ENCODE data around the gene ARMH1.
"Not testable (repeated sequence)": the region's sequence is repeated elsewhere in the genome, so short reads cannot be mapped to it uniquely, and the experiment has no call there.

ARMH1 gene

DNA sequence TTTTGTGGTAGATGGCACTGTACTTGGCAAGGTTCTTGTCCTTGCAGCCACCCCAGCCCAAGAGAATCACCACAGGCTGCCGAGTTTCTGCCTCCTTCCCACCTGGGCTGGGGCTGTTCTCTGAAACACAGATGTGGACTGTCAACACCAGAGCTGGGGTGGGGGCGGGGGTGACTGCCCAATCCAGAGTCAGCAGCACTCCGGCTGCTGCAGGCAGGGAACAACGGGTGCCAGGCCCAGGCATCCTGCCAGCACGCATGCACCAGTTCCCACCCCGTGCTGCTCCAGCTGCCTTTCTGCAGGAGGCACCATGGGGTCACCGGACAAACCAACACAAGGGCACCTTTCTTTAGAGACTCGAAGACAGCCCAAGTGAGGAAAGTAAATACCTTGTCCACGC, 14.3 kb upstream of the ARMH1 start:
- no peak overlapping the region for H3K4me3 Mint-ChIP-seq
- peaks cover 56% of the 10 kb centered on the region for H3K4me1 Mint-ChIP-seq
- TF ChIP-seq, protein P1, sequence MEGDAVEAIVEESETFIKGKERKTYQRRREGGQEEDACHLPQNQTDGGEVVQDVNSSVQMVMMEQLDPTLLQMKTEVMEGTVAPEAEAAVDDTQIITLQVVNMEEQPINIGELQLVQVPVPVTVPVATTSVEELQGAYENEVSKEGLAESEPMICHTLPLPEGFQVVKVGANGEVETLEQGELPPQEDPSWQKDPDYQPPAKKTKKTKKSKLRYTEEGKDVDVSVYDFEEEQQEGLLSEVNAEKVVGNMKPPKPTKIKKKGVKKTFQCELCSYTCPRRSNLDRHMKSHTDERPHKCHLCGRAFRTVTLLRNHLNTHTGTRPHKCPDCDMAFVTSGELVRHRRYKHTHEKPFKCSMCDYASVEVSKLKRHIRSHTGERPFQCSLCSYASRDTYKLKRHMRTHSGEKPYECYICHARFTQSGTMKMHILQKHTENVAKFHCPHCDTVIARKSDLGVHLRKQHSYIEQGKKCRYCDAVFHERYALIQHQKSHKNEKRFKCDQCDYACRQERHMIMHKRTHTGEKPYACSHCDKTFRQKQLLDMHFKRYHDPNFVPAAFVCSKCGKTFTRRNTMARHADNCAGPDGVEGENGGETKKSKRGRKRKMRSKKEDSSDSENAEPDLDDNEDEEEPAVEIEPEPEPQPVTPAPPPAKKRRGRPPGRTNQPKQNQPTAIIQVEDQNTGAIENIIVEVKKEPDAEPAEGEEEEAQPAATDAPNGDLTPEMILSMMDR (IDR thresholded peaks at IDR 0.05), result no peak
- H3K27me3 Mint-ChIP-seq (ENCODE audit: low read depth, poor library complexity), result peaks cover 31% of the 10 kb centered on the region
- H3K9me3 Mint-ChIP-seq, result no peaks in the 10 kb centered on the region
- no peak overlapping the region for H3K27ac Mint-ChIP-seq
- peaks cover 8% of the 10 kb centered on the region for H3K36me3 Mint-ChIP-seq (ENCODE audit: low read depth)
- DNase-seq, result no peak

DNA sequence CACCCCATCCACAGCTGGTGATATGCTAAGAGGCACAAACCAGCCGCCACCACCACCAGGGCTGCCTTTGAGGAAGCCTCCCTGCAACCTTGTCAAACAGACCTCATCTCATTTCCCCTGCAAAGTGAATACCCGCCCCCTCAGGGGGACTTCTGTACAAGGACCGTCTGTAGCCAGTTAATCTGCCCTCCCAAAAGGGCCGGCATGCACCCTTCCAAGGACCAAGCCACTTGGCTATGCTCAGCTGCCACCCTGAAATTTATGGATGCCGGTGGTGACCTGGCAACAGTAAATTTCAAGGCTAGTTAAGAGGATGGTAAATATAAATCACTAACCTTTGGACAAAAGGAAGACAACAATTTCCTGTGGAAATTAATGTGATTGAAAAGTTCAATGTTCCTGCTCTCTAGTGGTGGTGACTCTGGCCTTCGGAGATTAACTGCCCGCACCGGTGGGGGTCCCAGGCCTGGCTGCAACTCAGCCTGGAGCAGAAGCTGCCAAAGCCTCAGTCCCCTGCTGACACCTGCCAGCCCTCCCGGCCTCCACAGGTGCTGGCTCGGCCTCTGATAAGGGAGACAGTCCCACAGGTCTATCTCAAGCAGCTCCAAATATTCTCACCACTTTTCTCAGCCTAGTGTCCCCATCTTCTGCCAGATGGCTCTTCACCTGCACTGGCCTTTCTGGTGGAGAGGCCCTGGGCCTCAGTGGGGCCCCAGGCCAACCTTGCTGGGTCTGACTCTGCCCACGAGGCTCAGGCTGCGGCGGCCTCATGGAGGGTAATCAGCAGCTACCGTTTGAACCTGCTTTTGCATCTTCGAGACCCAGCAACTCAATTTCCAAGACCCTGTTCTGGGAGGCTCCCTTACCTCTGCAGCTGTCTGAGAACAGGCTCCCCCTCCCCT, 12.5 kb upstream of the ARMH1 start:
- H3K36me3 Mint-ChIP-seq (ENCODE audit: low read depth), result peaks cover 8% of the 10 kb centered on the region
- H3K4me1 Mint-ChIP-seq, result peaks cover 43% of the 10 kb centered on the region
- DNase-seq, result peak; percentile 64
- H3K9me3 Mint-ChIP-seq, result no peaks in the 10 kb centered on the region
- no peak overlapping the region for H3K4me3 Mint-ChIP-seq
- TF ChIP-seq, protein P1 (IDR thresholded peaks at IDR 0.05), result no peak
- peaks cover 24% of the 10 kb centered on the region for H3K27me3 Mint-ChIP-seq (ENCODE audit: low read depth, poor library complexity)
- H3K27ac Mint-ChIP-seq, result peak overlapping the region; percentile 59

DNA sequence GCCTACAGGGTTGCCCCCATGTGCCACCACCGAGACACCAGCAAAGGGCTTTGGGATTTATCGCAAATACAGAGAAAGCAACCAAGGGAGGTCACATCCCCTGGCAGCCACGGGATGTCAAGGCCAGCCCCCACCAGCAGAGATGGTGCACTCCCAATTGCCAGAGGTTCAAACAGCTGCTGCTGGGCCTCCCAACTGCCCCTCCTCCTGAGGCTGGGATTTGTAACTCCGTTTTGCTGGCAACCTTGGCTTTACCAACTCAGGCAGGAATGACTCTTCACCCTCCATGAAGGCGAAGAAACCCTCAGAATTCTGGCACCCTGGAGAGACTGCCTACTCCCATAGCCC, 11.9 kb upstream of the ARMH1 start:
- H3K9me3 Mint-ChIP-seq, result no peaks in the 10 kb centered on the region
- H3K36me3 Mint-ChIP-seq (ENCODE audit: low read depth), result peaks cover 5% of the 10 kb centered on the region
- H3K4me1 Mint-ChIP-seq, result peaks cover 43% of the 10 kb centered on the region
- H3K27ac Mint-ChIP-seq, result no peak overlapping the region
- no peak for DNase-seq
- TF ChIP-seq, protein P1 (IDR thresholded peaks at IDR 0.05), result no peak
- H3K27me3 Mint-ChIP-seq (ENCODE audit: low read depth, poor library complexity), result peaks cover 20% of the 10 kb centered on the region
- H3K4me3 Mint-ChIP-seq, result no peak overlapping the region

DNA sequence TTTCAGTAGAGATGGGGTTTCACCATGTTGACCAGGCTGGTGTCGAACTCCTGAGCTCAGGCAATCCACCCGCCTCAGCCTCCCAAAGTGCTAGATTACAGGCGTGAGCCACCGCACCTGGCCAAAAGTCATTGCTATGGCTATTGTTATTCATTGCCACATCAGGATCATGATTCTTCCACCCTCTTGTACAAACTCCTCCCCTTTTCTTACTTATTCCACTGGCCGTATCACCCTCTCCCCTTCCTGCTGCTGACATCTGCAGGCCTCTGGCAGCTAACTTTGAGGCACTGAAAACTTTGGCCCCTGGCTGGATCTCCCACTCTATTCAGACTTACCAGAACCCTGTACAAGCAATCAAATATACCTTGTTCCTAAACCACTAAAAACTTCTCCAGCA, 11.1 kb upstream of the ARMH1 start:
- Mint-ChIP-seq H3K4me1 (peaks cover 36% of the 10 kb centered on the region), H3K27me3 (ENCODE audit: low read depth, poor library complexity) (peaks cover 18% of the 10 kb centered on the region), H3K36me3 (ENCODE audit: low read depth) (peaks cover 5% of the 10 kb centered on the region), H3K27ac (no peak overlapping the region), H3K4me3 (peak overlapping the region; percentile 9), H3K9me3 (no peaks in the 10 kb centered on the region)
- TF ChIP-seq, protein P1 (IDR thresholded peaks at IDR 0.05), result no peak
- DNase-seq, result no peak

DNA sequence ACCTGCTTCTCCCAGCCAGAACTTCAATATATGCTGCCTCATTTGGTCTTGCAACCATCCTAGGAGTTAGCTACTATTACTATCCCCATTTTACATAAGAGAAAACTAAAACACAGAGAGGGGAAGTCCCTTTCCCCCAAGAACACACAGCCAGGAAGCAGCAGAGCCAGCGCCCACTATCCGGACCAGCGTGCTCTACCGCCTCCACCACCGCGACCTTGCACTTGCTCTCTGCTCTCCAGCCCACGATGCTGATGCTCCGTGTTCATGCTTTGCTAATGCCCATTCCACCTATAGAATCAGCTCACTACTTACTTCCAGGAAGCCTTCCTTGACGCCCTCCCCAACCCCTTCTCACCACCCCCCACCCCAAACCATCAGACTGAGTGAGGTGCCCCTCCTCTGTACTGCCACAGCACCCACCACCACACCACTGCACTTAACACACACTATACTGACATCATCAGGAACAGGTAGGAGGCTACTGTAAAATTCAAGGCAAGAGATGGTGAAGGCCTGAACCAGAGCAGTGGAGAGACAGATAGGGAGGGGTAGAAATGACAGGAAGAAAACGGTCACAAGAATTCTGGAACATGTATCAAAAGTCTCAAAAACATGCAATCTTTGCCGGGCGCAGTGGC, 9.7 kb upstream of the ARMH1 start:
- peaks cover 13% of the 10 kb centered on the region for H3K27me3 Mint-ChIP-seq (ENCODE audit: low read depth, poor library complexity)
- H3K36me3 Mint-ChIP-seq (ENCODE audit: low read depth), result peaks cover 5% of the 10 kb centered on the region
- TF ChIP-seq, protein P1 (IDR thresholded peaks at IDR 0.05), result no peak
- no peaks in the 10 kb centered on the region for H3K9me3 Mint-ChIP-seq
- peaks cover 33% of the 10 kb centered on the region for H3K4me1 Mint-ChIP-seq
- H3K4me3 Mint-ChIP-seq, result no peak overlapping the region
- DNase-seq, result no peak
- H3K27ac Mint-ChIP-seq, result no peak overlapping the region

DNA sequence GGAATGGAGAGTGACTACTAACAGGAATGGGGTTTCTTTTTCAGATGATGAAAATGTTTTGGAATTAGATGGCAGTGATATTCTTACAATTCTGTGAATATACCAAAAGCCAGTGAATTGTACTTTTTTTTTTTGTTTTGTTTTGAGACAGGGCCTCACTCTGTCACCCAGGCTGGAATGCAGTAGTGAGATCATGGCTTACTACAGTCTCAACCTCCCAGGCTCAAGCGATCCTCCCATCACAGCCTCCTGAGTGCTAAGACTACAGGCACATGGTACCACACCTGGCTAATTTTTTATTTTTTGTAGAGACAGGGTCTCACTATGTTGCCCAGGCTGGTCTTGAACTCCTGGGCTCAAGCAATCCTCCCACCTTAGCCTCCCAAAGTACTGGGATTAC, 7.8 kb upstream of the ARMH1 start:
- Mint-ChIP-seq H3K36me3 (ENCODE audit: low read depth) (peaks cover 14% of the 10 kb centered on the region), H3K27me3 (ENCODE audit: low read depth, poor library complexity) (peaks cover 19% of the 10 kb centered on the region), H3K4me1 (peaks cover 38% of the 10 kb centered on the region)
- not testable (repeated sequence) for H3K9me3 Mint-ChIP-seq, DNase-seq, H3K27ac Mint-ChIP-seq, H3K4me3 Mint-ChIP-seq

Data from nephron progenitor cell (in vitro differentiated cells).